Upper lobe of left lung (tissue), 6 donors: Measurements from ENCODE around the gene MTMR12. TPM values are rescaled to one million over a fixed set of nuclear protein-coding genes. Genes with fewer than 3 reads are reported as not detected.
A peak's percentile ranks its signal among the peaks of the same experiment; 100 is the strongest.

ENCODE experiments used
- ATAC-seq, 2 donors: fragments of 200-7000 bp; cut with Tn5 transposase; one replicate each; pipeline ENCODE4 v1.9.1; 2022; ENCODE audit warnings: mild to moderate bottlenecking in 2 of 2, moderate library complexity in 2 of 2; ENCODE audit not compliant: low FRiP score in 2 of 2
- DNase-seq, 2 donors: peaks; one replicate each; pipeline ENCODE4 v3.0.0-alpha.2; 2019 to 2020
- H3K27ac ChIP-seq, 4 donors: fragments of 200-600 bp; sonication (generic); one replicate each; pipeline ENCODE4 v1.5.1; 2016 to 2019
- H3K27me3 ChIP-seq, 4 donors: fragments of 200-600 bp; sonication (generic); one replicate each; pipeline ENCODE4 v1.5.1; 2017 to 2019
- H3K36me3 ChIP-seq, 4 donors: fragments of 200-600 bp; sonication (generic); one replicate each; pipeline ENCODE4 v1.5.1; 2016 to 2019
- H3K4me1 ChIP-seq, 4 donors: fragments of 200-600 bp; sonication (generic); one replicate each; pipeline ENCODE4 v1.5.1; 2018 to 2019
- H3K4me3 ChIP-seq, 4 donors: fragments of 200-600 bp; sonication (generic); one replicate each; pipeline ENCODE4 v1.5.1; 2017 to 2019; ENCODE audit warnings: mild to moderate bottlenecking in 2 of 4, moderate library complexity in 1 of 4
- H3K9me3 ChIP-seq, 4 donors: fragments of 200-600 bp; sonication (generic); one replicate each; pipeline ENCODE4 v1.5.1; 2018 to 2019
- EP300 ChIP-seq, 4 donors: sonication (generic); formaldehyde crosslinking; IDR thresholded peaks; one replicate each; pipeline ENCODE4 v1.5.1; 2017; ENCODE audit warnings: antibody characterized with exemption in 4 of 4, control low read depth in 2 of 4
- POLR2A ChIP-seq, 4 donors: fragments of 450-650 bp; IDR thresholded peaks; one replicate each; pipeline ENCODE4 v1.5.1; 2016 to 2017; ENCODE audit warnings: antibody characterized with exemption in 4 of 4, mild to moderate bottlenecking in 2 of 4
- POLR2AphosphoS5 ChIP-seq, 2 donors: sonication (generic); formaldehyde crosslinking; IDR thresholded peaks; one replicate each; pipeline ENCODE4 v1.5.1; 2017; ENCODE audit warnings: antibody characterized with exemption in 2 of 2
- WGBS, 2 donors: methylation state at CpG; one replicate each; pipeline ENCODE4 v1.1.5; 2017 to 2018; 5-methylcytosine and 5-hydroxymethylcytosine counted together
- total RNA-seq, 6 donors: library from RNA; depleted of rRNA in 4 of 6; stranded (reverse); fragments of >200 nt in 4 of 6; gene quantifications; one replicate each; pipeline versions ENCODE4 v1.1.0 to v1.2.1, GENCODE V29; 2016 to 2021
- TF ChIP-seq, protein P1 (sequence below), 6 experiments: fragments of 450-650 bp in 4 of 6; fragments of 200-600 bp in 2 of 6; sonication (generic) in 2 of 6; IDR thresholded peaks; one replicate each; pipeline ENCODE4 v1.5.1; 2016 to 2019; ENCODE audit warnings: antibody characterized with exemption in 6 of 6
- donor health status: DM: no; HTN: no; CAD: no; lungs with moderate emphysema.
- donor health status: DM: no; HTN: yes; CAD: no; lungs with severe emphysema.

MTMR12 gene
- total RNA-seq, 6 donors from 2014 or later = 27.2 to 50.8 (median 35.5) TPM

GRCh38 chr5:32261198-32261597 is 51.5 kb downstream of the MTMR12 start:
- ATAC-seq (no peak), DNase-seq (no peak)
- no peak for TF ChIP-seq POLR2A (IDR thresholded peaks at IDR 0.05)
- no peak for TF ChIP-seq POLR2AphosphoS5 (IDR thresholded peaks at IDR 0.05)
- TF ChIP-seq, protein P1, sequence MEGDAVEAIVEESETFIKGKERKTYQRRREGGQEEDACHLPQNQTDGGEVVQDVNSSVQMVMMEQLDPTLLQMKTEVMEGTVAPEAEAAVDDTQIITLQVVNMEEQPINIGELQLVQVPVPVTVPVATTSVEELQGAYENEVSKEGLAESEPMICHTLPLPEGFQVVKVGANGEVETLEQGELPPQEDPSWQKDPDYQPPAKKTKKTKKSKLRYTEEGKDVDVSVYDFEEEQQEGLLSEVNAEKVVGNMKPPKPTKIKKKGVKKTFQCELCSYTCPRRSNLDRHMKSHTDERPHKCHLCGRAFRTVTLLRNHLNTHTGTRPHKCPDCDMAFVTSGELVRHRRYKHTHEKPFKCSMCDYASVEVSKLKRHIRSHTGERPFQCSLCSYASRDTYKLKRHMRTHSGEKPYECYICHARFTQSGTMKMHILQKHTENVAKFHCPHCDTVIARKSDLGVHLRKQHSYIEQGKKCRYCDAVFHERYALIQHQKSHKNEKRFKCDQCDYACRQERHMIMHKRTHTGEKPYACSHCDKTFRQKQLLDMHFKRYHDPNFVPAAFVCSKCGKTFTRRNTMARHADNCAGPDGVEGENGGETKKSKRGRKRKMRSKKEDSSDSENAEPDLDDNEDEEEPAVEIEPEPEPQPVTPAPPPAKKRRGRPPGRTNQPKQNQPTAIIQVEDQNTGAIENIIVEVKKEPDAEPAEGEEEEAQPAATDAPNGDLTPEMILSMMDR (IDR thresholded peaks at IDR 0.05) = no peak
- TF ChIP-seq EP300 (IDR thresholded peaks at IDR 0.05) = no peak
- no peaks in the 10 kb centered on the region for H3K9me3 ChIP-seq
- no peak overlapping the region for H3K4me3 ChIP-seq
- WGBS, 2 donors = 64 to 66% methylated on average over 2 of the region's 2 CpGs
- peaks cover 13 to 85% (median 31%) of the 10 kb centered on the region in 4 donors for H3K36me3 ChIP-seq
- H3K4me1 ChIP-seq = no peaks in the 10 kb centered on the region
- no peaks in the 10 kb centered on the region for H3K27me3 ChIP-seq
- peak overlapping the region in 1 of 4 donors; percentile 10 for H3K27ac ChIP-seq

GRCh38 chr5:32259033-32259432 is 53.7 kb downstream of the MTMR12 start:
- 70 to 78% methylated on average over 1 of the region's 1 CpG for WGBS, 2 donors
- no peaks in the 10 kb centered on the region for H3K27me3 ChIP-seq
- TF ChIP-seq POLR2AphosphoS5 (IDR thresholded peaks at IDR 0.05) = no peak
- TF ChIP-seq, protein P1 (IDR thresholded peaks at IDR 0.05) = no peak
- no peak for TF ChIP-seq EP300 (IDR thresholded peaks at IDR 0.05)
- no peak for TF ChIP-seq POLR2A (IDR thresholded peaks at IDR 0.05)
- DNase-seq (no peak), ATAC-seq (no peak)
- H3K27ac ChIP-seq = no peak overlapping the region
- peaks cover 5 to 84% (median 32%) of the 10 kb centered on the region in 4 donors for H3K36me3 ChIP-seq
- peaks cover 0 to 13% (median 3%) of the 10 kb centered on the region in 4 donors for H3K4me1 ChIP-seq
- no peaks in the 10 kb centered on the region for H3K9me3 ChIP-seq
- H3K4me3 ChIP-seq = no peak overlapping the region

DNA sequence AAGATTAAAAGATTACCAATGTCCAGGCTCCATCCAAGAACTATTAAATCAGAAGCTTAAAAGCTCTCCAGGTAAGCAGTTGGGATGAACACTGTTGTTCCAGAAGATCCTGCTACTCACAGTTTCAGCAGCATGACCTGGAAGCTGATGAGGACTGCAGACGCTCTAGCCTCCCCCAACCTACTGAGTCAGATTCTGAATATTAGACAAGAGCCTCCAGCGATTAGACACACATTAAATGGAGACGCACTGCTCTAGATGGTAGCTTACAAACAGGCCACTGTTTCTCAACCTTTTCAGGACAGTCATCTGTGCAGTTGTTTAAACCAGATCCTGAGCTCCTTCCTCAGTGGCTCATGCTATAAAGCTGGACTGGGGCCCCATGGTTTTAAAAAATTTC is 54.3 kb downstream of the MTMR12 start:
- Histone ChIP-seq H3K36me3 (peaks cover 0 to 85% (median 34%) of the 10 kb centered on the region in 4 donors), H3K27ac (no peak overlapping the region)
- ATAC-seq = no peak

GRCh38 chr5:32255540-32255900 is 57.2 kb downstream of the MTMR12 start:
- WGBS, 2 donors = 71 to 76% methylated on average over 2 of the region's 2 CpGs

More for the DNA sequence above, 54.3 kb downstream of the MTMR12 start:
- no peak overlapping the region for H3K4me3 ChIP-seq
- no peaks in the 10 kb centered on the region for H3K9me3 ChIP-seq
- WGBS, 2 donors = 84 to 93% methylated on average over 3 of the region's 3 CpGs
- TF ChIP-seq, protein P1 (IDR thresholded peaks at IDR 0.05) = no peak
- TF ChIP-seq EP300 (IDR thresholded peaks at IDR 0.05) (no peak), POLR2A (IDR thresholded peaks at IDR 0.05) (no peak), POLR2AphosphoS5 (IDR thresholded peaks at IDR 0.05) (no peak)
- H3K27me3 ChIP-seq = no peaks in the 10 kb centered on the region
- H3K4me1 ChIP-seq = peaks cover 0 to 13% (median 3%) of the 10 kb centered on the region in 4 donors
- DNase-seq = no peak

More at GRCh38 chr5:32255540-32255900, 57.2 kb downstream of the MTMR12 start:
- H3K27me3 ChIP-seq = no peaks in the 10 kb centered on the region
- peaks cover 5 to 80% (median 21%) of the 10 kb centered on the region in 4 donors for H3K36me3 ChIP-seq
- H3K4me3 ChIP-seq = no peak overlapping the region
- peak overlapping the region in 1 of 4 donors; percentile 49 for H3K27ac ChIP-seq
- TF ChIP-seq, protein P1 (IDR thresholded peaks at IDR 0.05) = no peak
- TF ChIP-seq EP300 (IDR thresholded peaks at IDR 0.05) = no peak
- no peak for TF ChIP-seq POLR2AphosphoS5 (IDR thresholded peaks at IDR 0.05)
- TF ChIP-seq POLR2A (IDR thresholded peaks at IDR 0.05) = no peak
- peaks cover 0 to 13% (median 3%) of the 10 kb centered on the region in 4 donors for H3K4me1 ChIP-seq
- no peak for ATAC-seq
- DNase-seq = no peak
- no peaks in the 10 kb centered on the region for H3K9me3 ChIP-seq
